Gastroesophageal sphincter (tissue), 3 donors: Measurements from ENCODE around the gene SND1.

Experiments
- EP300 ChIP-seq: sonication (generic); formaldehyde crosslinking; IDR thresholded peaks from one replicate; pipeline ENCODE4 v1.6.1; 2017; ENCODE audit warnings: antibody characterized with exemption, mild to moderate bottlenecking
- POLR2A ChIP-seq, 2 donors: fragments of 450-650 bp; IDR thresholded peaks; one replicate each; pipeline ENCODE4 v1.6.1; 2017; ENCODE audit warnings: antibody characterized with exemption in 2 of 2, mild to moderate bottlenecking in 2 of 2, moderate library complexity in 1 of 2
- POLR2AphosphoS5 ChIP-seq: sonication (generic); formaldehyde crosslinking; IDR thresholded peaks from one replicate; pipeline ENCODE4 v1.6.1; 2017; ENCODE audit warnings: antibody characterized with exemption
- TF ChIP-seq, protein P1 (sequence below), 4 experiments: fragments of 200-600 bp in 2 of 4; fragments of 450-650 bp in 2 of 4; sonication (generic) in 1 of 4; IDR thresholded peaks; one replicate each; pipeline ENCODE4 v1.5.1; 2017 to 2019; ENCODE audit warnings: antibody characterized with exemption in 4 of 4, mild to moderate bottlenecking in 2 of 4, moderate library complexity in 2 of 4

DNA sequence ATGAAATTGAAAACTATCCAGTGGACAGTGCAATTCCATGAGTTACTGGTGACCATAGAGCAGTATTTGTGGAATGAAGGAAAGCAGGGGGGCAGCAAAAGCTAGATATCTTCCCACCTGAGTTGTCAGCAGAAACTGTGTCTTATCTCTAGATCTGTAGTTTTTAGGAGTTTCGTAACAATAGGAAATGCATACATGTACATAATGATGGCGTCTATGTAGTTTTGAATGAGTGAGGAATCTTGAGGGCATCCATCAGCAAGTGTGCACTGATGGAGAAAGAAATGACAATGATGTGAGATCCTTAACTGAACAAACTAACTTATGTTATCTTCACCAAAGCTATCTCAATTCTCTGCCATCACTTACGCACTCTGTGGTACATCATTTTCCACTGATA is 264.7 kb downstream of the SND1 start:
- TF ChIP-seq, protein P1, sequence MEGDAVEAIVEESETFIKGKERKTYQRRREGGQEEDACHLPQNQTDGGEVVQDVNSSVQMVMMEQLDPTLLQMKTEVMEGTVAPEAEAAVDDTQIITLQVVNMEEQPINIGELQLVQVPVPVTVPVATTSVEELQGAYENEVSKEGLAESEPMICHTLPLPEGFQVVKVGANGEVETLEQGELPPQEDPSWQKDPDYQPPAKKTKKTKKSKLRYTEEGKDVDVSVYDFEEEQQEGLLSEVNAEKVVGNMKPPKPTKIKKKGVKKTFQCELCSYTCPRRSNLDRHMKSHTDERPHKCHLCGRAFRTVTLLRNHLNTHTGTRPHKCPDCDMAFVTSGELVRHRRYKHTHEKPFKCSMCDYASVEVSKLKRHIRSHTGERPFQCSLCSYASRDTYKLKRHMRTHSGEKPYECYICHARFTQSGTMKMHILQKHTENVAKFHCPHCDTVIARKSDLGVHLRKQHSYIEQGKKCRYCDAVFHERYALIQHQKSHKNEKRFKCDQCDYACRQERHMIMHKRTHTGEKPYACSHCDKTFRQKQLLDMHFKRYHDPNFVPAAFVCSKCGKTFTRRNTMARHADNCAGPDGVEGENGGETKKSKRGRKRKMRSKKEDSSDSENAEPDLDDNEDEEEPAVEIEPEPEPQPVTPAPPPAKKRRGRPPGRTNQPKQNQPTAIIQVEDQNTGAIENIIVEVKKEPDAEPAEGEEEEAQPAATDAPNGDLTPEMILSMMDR (IDR thresholded peaks at IDR 0.05) = no peak
- TF ChIP-seq POLR2A (IDR thresholded peaks at IDR 0.05) (no peak), EP300 (no peak), POLR2AphosphoS5 (no peak)
